A549 (cell line): ENCODE measurements around the gene MTRF1L. TPM values are rescaled to one million over a fixed set of nuclear protein-coding genes. Genes with fewer than 3 reads are reported as not detected.
"Not testable (repeated sequence)": the region's sequence is repeated elsewhere in the genome, so short reads cannot be mapped to it uniquely, and the experiment has no call there.

Experiments used
- ATAC-seq, 2 experiments: fragments of 200-7000 bp in 1 of 2; fragments of >200 bp in 1 of 2; cut with Nextera tagmentation in 1 of 2; cut with Tn5 transposase in 1 of 2; 3 replicates each; pipeline versions ENCODE4 v1.8.0 to v1.9.1; 2018 to 2020; ENCODE audit warnings: mild to moderate bottlenecking in 1 of 2, moderate library complexity in 1 of 2
- CTCF ChIA-PET: fragments of 300-600 bp; sonication (Branson Sonifier 250); formaldehyde crosslinking; extraction: SDS; loops from one replicate; lab custom pipeline; 2021; ENCODE audit warnings: antibody characterized with exemption, inconsistent platforms; lab: Yijun Ruan, JAX
- POLR2A ChIA-PET: fragments of 350-600 bp; formaldehyde crosslinking; extraction: SDS; loops from one replicate; lab custom pipeline; 2021; ENCODE audit warnings: antibody characterized with exemption, inconsistent platforms; lab: Yijun Ruan, JAX
- DNase-seq, 2 experiments: peaks; one replicate each; pipeline versions ENCODE4 v3.0.0 to v3.0.0-alpha.2; 2011 to 2016; ENCODE audit warnings: low read depth in 1 of 2, low spot score in 1 of 2
- FAIRE-seq: peaks from 2 replicates; lab custom pipeline; 2011; peaks lifted over from hg19 to GRCh38; lab: Jason Lieb, UNC
- H3K27ac ChIP-seq, 2 experiments: fragments of >200 bp; sonication (Bioruptor Twin); formaldehyde crosslinking; 3 replicates each; pipeline ENCODE4 v1.5.1; 2016 to 2017
- H3K4me1 ChIP-seq: fragments of >200 bp; sonication (Bioruptor Twin); formaldehyde crosslinking; 3 replicates; pipeline ENCODE4 v1.6.1; 2016
- H3K4me2 ChIP-seq: fragments of >200 bp; sonication (Bioruptor Twin); formaldehyde crosslinking; 3 replicates; pipeline ENCODE4 v1.6.1; 2016
- H3K4me3 ChIP-seq: fragments of >200 bp; sonication (Bioruptor Twin); formaldehyde crosslinking; 3 replicates; pipeline ENCODE4 v1.5.1; 2016
- H3K9me3 ChIP-seq: fragments of >200 bp; sonication (Bioruptor Twin); formaldehyde crosslinking; 3 replicates; pipeline ENCODE4 v1.6.1; 2016
- CBX2 ChIP-seq: fragments of 200-600 bp; sonication (generic); IDR thresholded peaks from 2 replicates; pipeline ENCODE4 v1.6.1; 2016; ENCODE audit warnings: low read depth, mild to moderate bottlenecking, borderline replicate concordance
- CHD4 ChIP-seq: fragments of 200-600 bp; sonication (generic); IDR thresholded peaks from 2 replicates; pipeline ENCODE4 v1.6.1; 2016; ENCODE audit warnings: antibody characterized with exemption, mild to moderate bottlenecking, borderline replicate concordance
- ELK1 ChIP-seq: fragments of 150-350 bp; IDR thresholded peaks from 2 replicates; pipeline ENCODE4 v1.6.1; 2014; ENCODE audit warnings: low read depth, mild to moderate bottlenecking, low read length
- EP300 ChIP-seq, 2 experiments: fragments of >200 bp; sonication (Bioruptor Twin); formaldehyde crosslinking; IDR thresholded peaks; 2 replicates in 1 of 2; 3 replicates in 1 of 2; pipeline ENCODE4 v1.6.1; 2016 to 2017
- FOXS1 ChIP-seq: fragments of 250-450 bp; sonication (Bioruptor Pico); IDR thresholded peaks from 2 replicates; pipeline ENCODE4 v1.5.0; 2020; ENCODE audit warnings: mild to moderate bottlenecking, moderate library complexity
- HOXA7 ChIP-seq: fragments of 250-450 bp; sonication (Bioruptor Pico); IDR thresholded peaks from 2 replicates; pipeline ENCODE4 v1.5.0; 2020; ENCODE audit warnings: mild to moderate bottlenecking, moderate library complexity
- HOXB5 ChIP-seq: fragments of 250-450 bp; sonication (Bioruptor Pico); IDR thresholded peaks from 2 replicates; pipeline ENCODE4 v1.5.0; 2020; ENCODE audit warnings: mild to moderate bottlenecking, moderate library complexity
- JUN ChIP-seq, 2 experiments: fragments of >200 bp; sonication (Bioruptor Twin); formaldehyde crosslinking; IDR thresholded peaks; 2 replicates in 1 of 2; 3 replicates in 1 of 2; pipeline ENCODE4 v1.6.1; 2016 to 2017
- MAFK ChIP-seq: fragments of 450-650 bp; IDR thresholded peaks from 2 replicates; pipeline ENCODE4 v1.6.1; 2014; ENCODE audit not compliant: partially characterized antibody
- MAZ ChIP-seq: fragments of 150-350 bp; IDR thresholded peaks from 2 replicates; pipeline ENCODE4 v1.6.1; 2014; ENCODE audit warnings: antibody characterized with exemption, low read depth, low read length, borderline replicate concordance
- MYC ChIP-seq: IDR thresholded peaks from 2 replicates; pipeline ENCODE4 v1.6.1; 2012; ENCODE audit warnings: mild to moderate bottlenecking, inconsistent platforms, low read length, improper control_type of control experiment, borderline replicate concordance
- NFE2L2 ChIP-seq: fragments of 150-350 bp; conservative IDR thresholded peaks from 2 replicates; pipeline ENCODE4 v1.6.1; 2014; ENCODE audit warnings: low read length
- RCOR1 ChIP-seq: fragments of 150-350 bp; IDR thresholded peaks from 2 replicates; pipeline ENCODE4 v1.6.1; 2014; ENCODE audit warnings: antibody characterized with exemption, low read length, low read depth
- RFX5 ChIP-seq: fragments of 450-650 bp; IDR thresholded peaks from 2 replicates; pipeline ENCODE4 v1.7.1; 2014; ENCODE audit warnings: antibody characterized with exemption, mild to moderate bottlenecking, moderate library complexity
- RNF2 ChIP-seq: fragments of 200-600 bp; sonication (generic); IDR thresholded peaks from 2 replicates; pipeline ENCODE4 v1.6.1; 2016; ENCODE audit warnings: low read depth, mild to moderate bottlenecking, antibody characterized with exemption, moderate library complexity, borderline replicate concordance
- SMC3 ChIP-seq: fragments of >200 bp; sonication (Bioruptor Twin); formaldehyde crosslinking; IDR thresholded peaks from 3 replicates; pipeline ENCODE4 v1.6.1; 2018; ENCODE audit warnings: inconsistent platforms
- SREBF2 ChIP-seq: fragments of 450-650 bp; IDR thresholded peaks from 2 replicates; pipeline ENCODE4 v1.6.1; 2014; ENCODE audit warnings: mild to moderate bottlenecking, moderate library complexity
- TFCP2L1 ChIP-seq: fragments of 250-450 bp; sonication (Bioruptor Pico); IDR thresholded peaks from 2 replicates; pipeline ENCODE4 v1.5.0; 2021; ENCODE audit warnings: mild to moderate bottlenecking
- USF2 ChIP-seq: fragments of 450-650 bp; IDR thresholded peaks from 2 replicates; pipeline ENCODE4 v1.6.1; 2014; ENCODE audit warnings: antibody characterized with exemption
- ZNF302 ChIP-seq: fragments of 250-450 bp; sonication (Bioruptor Pico); IDR thresholded peaks from 2 replicates; pipeline ENCODE4 v1.9.0; 2021; ENCODE audit warnings: inconsistent platforms, mild to moderate bottlenecking, moderate library complexity
- ZSCAN20 ChIP-seq: fragments of 250-450 bp; sonication (Bioruptor Pico); IDR thresholded peaks from 2 replicates; pipeline ENCODE4 v1.8.0; 2022; ENCODE audit warnings: mild to moderate bottlenecking, moderate library complexity
- WGBS: methylation state at CpG from one replicate; pipeline ENCODE4 v1.1.6; 2017; ENCODE audit errors: missing lambda C conversion rate; 5-methylcytosine and 5-hydroxymethylcytosine counted together
- polyA plus RNA-seq, 4 experiments: library from polyadenylated mRNA; depleted of rRNA in 3 of 4; stranded (reverse); fragments of >200 nt; fragmentation: RNase III in 1 of 4; extraction: RNeasy Plus Mini Kit Qiagen cat#74134 plus additional on column Dnase treatment in 1 of 4; gene quantifications; 2 replicates in 3 of 4; 3 replicates in 1 of 4; pipeline ENCODE4 v1.2.3, GENCODE V29; 2011 to 2017
- TF ChIP-seq, protein P1 (sequence below): fragments of >200 bp; sonication (Bioruptor Twin); formaldehyde crosslinking; IDR thresholded peaks from 3 replicates; pipeline ENCODE4 v1.5.1; 2016

The MTRF1L gene
- polyA plus RNA-seq, 2 of the 4 experiments (the other 2 are of a cell fraction): 14.3 to 22.6 TPM

DNA sequence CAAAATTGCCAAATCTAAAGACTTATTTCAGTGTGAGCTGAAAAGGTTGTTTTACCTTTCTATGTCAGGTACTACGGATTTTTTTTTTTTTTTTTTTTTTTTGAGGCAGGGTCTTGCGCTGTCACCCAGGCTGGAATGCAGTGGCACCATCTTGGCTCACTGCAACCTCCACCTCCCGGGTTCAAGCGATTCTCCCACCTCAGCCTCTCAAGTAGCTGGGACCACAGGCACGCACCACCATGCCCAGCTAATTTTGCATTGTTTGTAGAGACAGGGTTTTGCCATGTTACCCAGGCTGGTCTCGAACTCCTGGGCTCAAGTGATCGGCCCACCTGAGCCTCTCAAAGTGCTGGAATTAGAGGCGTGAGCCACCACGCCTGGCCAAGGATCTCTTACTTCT is 1.7 kb downstream of the MTRF1L start:
- Histone ChIP-seq H3K4me2 (peak overlapping the region; percentile 87), H3K4me3 (peak overlapping the region; percentile 77; the same call in 1 of the 3 replicates), H3K4me1 (peaks cover 27% of the 10 kb centered on the region; the same call in 2 of the 3 replicates)
- 89% methylated on average over 5 of the region's 9 CpGs for WGBS
- CTCF ChIA-PET: interaction anchor here (0.6 kb wide), 1 partner anchor 1446 kb away, joined by 3 read pairs; no protein-coding TSS in a partner anchor
- H3K27ac ChIP-seq, DNase-seq, FAIRE-seq, ATAC-seq, H3K9me3 ChIP-seq: not testable (repeated sequence)
- POLR2A ChIA-PET: interaction anchor here (1.6 kb wide), 1 partner anchor 17 kb away, joined by 10 read pairs; the partner anchor contains the start of gene FBXO5

DNA sequence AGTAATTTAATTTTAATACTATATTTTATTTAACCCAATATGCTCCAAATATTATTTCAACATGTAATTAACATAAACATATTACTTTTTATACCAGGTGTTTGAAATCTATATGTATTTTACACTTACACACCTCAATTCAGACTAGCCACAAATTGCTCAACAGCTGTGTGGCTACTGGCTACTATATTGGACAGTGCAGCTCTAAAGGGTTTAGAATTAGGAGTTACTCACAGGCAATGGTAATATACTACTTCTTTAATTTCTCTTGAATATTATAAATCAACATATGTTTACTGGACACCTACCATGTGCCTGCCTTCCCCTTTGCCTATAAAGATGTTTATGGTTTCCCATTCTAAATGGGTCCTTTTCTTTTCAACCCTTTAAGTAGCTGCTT is 2.3 kb downstream of the MTRF1L start:
- Histone ChIP-seq H3K4me3 (no peak overlapping the region), H3K4me1 (peaks cover 27% of the 10 kb centered on the region; the same call in 2 of the 3 replicates), H3K4me2 (peak overlapping the region; percentile 87; the same call in 2 of the 3 replicates), H3K27ac (no peak overlapping the region), H3K9me3 (no peaks in the 10 kb centered on the region)
- TF ChIP-seq ZSCAN20 (CRISPR knock-in tag) (no peak), MAZ (no peak), MAFK (no peak)
- ChIA-PET POLR2A (interaction anchor here (1.6 kb wide), 1 partner anchor 17 kb away, joined by 10 read pairs; the partner anchor contains the start of gene FBXO5), CTCF (interaction anchor here (0.6 kb wide), 1 partner anchor 1447 kb away, joined by 3 read pairs; no protein-coding TSS in a partner anchor)
- FAIRE-seq (no peak), ATAC-seq (no peak), DNase-seq (no peak)

- H3K4me2 ChIP-seq: peak overlapping the region; percentile 87; the same call in 2 of the 3 replicates
- 82% methylated on average over 2 of the region's 2 CpGs for WGBS
Measured at GRCh38 chr6:152999538-152999937, 3.0 kb downstream of the MTRF1L start.

DNA sequence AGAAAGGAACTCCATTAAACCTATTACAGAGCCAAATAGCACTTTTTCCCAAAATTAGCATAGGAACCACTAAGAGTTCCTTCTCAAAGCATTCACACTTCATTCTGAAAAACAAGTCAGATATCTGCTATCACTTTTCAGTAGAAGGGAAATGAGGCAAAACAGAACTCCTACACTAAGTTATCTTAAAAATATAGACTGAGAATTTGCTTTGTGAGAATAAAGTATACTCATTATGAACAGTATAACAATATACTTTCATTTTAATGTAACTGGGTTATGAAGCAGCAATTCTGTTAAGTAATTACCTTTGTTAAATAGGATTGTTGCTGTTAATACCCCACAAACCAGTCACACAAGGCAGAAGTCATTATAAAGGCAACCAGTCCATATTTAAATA is 8.7 kb downstream of the MTRF1L start:
- DNase-seq (no peak), ATAC-seq (no peak)
- POLR2A ChIA-PET: no interaction called here

More at GRCh38 chr6:152999538-152999937, 3.0 kb downstream of the MTRF1L start:
- H3K27ac ChIP-seq, H3K9me3 ChIP-seq, DNase-seq, H3K4me3 ChIP-seq, FAIRE-seq, ATAC-seq: not testable (repeated sequence)
- H3K4me1 ChIP-seq: peaks cover 25% of the 10 kb centered on the region; the same call in 2 of the 3 replicates
- ChIA-PET CTCF (interaction anchor here (1.6 kb wide), 1 partner anchor 21 kb away, joined by 3 read pairs; no protein-coding TSS in a partner anchor), POLR2A (interaction anchor here (1.6 kb wide), 1 partner anchor 16 kb away, joined by 10 read pairs; the partner anchor contains the start of gene FBXO5)

GRCh38 chr6:152993431-152993830 is 9.1 kb downstream of the MTRF1L start:
- DNase-seq (peak; percentile 19 to 22), FAIRE-seq (no peak)
- CTCF ChIA-PET: no interaction called here
- TF ChIP-seq RNF2: no peak
- no peak for TF ChIP-seq CBX2
- TF ChIP-seq TFCP2L1 (CRISPR knock-in tag): no peak
- no peak for TF ChIP-seq RCOR1
- TF ChIP-seq FOXS1 (CRISPR knock-in tag): no peak
- TF ChIP-seq HOXA7 (CRISPR knock-in tag): no peak
- no peak for TF ChIP-seq ELK1
- TF ChIP-seq, all 56 proteins: peak for 0
- Histone ChIP-seq H3K4me2 (no peak overlapping the region), H3K9me3 (no peaks in the 10 kb centered on the region), H3K4me1 (no peaks in the 10 kb centered on the region), H3K27ac (no peak overlapping the region), H3K4me3 (no peak overlapping the region)
- POLR2A ChIA-PET: no interaction called here
- ATAC-seq: peak; percentile 71 to 82; a peak in 5 of 6 replicates

More for the DNA sequence above, 8.7 kb downstream of the MTRF1L start:
- TF ChIP-seq SREBF2: no peak
- TF ChIP-seq RCOR1: no peak
- TF ChIP-seq CBX2: no peak
- no peak for TF ChIP-seq EP300 (IDR thresholded peaks at IDR 0.05)
- TF ChIP-seq SMC3: no peak
- no peak for TF ChIP-seq ZNF302 (CRISPR knock-in tag)
- no peak for TF ChIP-seq MYC
- TF ChIP-seq HOXB5 (CRISPR knock-in tag): no peak
- no peak for TF ChIP-seq CHD4
- TF ChIP-seq JUN (IDR thresholded peaks at IDR 0.05): no peak
- no peak for TF ChIP-seq RFX5
- TF ChIP-seq USF2: no peak
- no peak for TF ChIP-seq NFE2L2
- TF ChIP-seq, protein P1, sequence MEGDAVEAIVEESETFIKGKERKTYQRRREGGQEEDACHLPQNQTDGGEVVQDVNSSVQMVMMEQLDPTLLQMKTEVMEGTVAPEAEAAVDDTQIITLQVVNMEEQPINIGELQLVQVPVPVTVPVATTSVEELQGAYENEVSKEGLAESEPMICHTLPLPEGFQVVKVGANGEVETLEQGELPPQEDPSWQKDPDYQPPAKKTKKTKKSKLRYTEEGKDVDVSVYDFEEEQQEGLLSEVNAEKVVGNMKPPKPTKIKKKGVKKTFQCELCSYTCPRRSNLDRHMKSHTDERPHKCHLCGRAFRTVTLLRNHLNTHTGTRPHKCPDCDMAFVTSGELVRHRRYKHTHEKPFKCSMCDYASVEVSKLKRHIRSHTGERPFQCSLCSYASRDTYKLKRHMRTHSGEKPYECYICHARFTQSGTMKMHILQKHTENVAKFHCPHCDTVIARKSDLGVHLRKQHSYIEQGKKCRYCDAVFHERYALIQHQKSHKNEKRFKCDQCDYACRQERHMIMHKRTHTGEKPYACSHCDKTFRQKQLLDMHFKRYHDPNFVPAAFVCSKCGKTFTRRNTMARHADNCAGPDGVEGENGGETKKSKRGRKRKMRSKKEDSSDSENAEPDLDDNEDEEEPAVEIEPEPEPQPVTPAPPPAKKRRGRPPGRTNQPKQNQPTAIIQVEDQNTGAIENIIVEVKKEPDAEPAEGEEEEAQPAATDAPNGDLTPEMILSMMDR: no peak
- Histone ChIP-seq H3K9me3 (no peaks in the 10 kb centered on the region), H3K4me2 (no peak overlapping the region), H3K27ac (no peak overlapping the region), H3K4me3 (no peak overlapping the region), H3K4me1 (no peaks in the 10 kb centered on the region)
- CTCF ChIA-PET: no interaction called here
- FAIRE-seq: no peak
